Measurements from ENCODE around the gene USP17L21. TPM values are rescaled to one million over a fixed set of nuclear protein-coding genes. Genes with fewer than 3 reads are reported as not detected.
"Not testable (repeated sequence)": the region's sequence is repeated elsewhere in the genome, so short reads cannot be mapped to it uniquely, and the experiment has no call there.

USP17L21 gene
- total and polyA plus RNA-seq, 5 donors from 2014 or later, result not detected

DNA sequence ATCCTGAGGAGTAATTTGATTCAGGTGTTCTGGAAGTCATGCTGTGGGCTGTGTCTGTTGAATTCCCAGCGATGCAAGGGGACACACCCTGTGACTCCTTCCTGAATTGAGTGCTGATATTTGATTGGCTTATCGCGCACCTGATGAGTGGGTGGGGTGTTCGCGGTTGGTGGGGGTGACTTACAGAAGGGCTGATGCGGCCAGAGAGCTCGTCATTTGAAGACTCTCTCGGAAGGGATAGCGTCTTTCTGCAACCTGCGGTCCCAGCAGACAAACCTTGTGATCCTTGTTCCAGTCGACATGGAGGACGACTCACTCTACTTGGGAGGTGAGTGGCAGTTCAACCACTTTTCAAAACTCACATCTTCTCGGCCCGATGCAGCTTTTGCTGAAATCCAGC is 19.1 kb upstream of the USP17L21 start, which contains the start of gene USP17L17:
Gene USP17L17, plus strand, starts transcription at position 301 of the 400 bp plus-strand sequence. Its CDS starts 0 bp downstream, at position 301.
- not testable (repeated sequence) for H3K9me3 ChIP-seq (ENCODE audit: control insufficient read depth in 2 of 2, low read length in 2 of 2); ATAC-seq (ENCODE audit: low read depth in 2 of 2); H3K36me3 Mint-ChIP-seq; H3K4me3 Mint-ChIP-seq; H3K27me3 Mint-ChIP-seq; H3K9me3 Mint-ChIP-seq; H3K4me1 ChIP-seq (ENCODE audit: control insufficient read depth, insufficient read depth, low read length, poor library complexity, severe bottlenecking); H3K4me1 Mint-ChIP-seq; H3K27ac Mint-ChIP-seq; H3K27ac ChIP-seq (ENCODE audit: insufficient read depth, low read length, poor library complexity, severe bottlenecking); H3K36me3 ChIP-seq (ENCODE audit: control insufficient read depth, insufficient read depth, low read length); H3K27me3 ChIP-seq (ENCODE audit: control insufficient read depth, insufficient read depth, low read length); H3K4me3 ChIP-seq (ENCODE audit: low read depth, low read length); DNase-seq

DNA sequence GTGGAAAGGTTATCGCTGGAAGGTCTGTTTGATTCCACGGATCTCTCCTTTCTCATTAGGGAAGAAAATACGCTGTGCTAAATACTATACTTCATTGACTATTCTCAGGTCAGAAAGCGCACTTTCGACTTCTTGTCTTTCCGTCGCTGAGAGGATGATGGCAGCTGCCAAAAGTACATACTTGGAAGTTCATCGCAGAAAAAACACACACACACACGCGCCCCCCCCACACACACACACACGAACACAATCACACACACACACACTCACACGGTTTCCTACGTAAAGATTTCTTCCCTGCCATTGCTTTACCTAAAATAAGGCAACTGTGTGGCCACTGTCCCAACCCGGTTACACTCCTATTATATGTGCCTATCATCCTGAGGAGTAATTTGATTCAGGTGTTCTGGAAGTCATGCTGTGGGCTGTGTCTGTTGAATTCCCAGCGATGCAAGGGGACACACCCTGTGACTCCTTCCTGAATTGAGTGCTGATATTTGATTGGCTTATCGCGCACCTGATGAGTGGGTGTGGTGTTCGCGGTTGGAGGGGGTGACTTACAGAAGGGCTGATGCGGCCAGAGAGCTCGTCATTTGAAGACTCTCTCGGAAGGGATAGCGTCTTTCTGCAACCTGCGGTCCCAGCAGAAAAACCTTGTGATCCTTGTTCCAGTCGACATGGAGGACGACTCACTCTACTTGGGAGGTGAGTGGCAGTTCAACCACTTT is 14.6 kb upstream of the USP17L21 start, which contains the start of gene USP17L18:
Gene USP17L18, plus strand, starts transcription at position 678 of the 728 bp plus-strand sequence. Its CDS starts 0 bp downstream, at position 678.
- not testable (repeated sequence) for H3K9me3 Mint-ChIP-seq; H3K4me3 Mint-ChIP-seq; H3K36me3 Mint-ChIP-seq; H3K27me3 Mint-ChIP-seq; H3K4me3 ChIP-seq (ENCODE audit: low read depth, low read length); ATAC-seq (ENCODE audit: low read depth in 2 of 2); H3K27me3 ChIP-seq (ENCODE audit: control insufficient read depth, insufficient read depth, low read length); H3K27ac Mint-ChIP-seq; H3K4me1 Mint-ChIP-seq; H3K36me3 ChIP-seq (ENCODE audit: control insufficient read depth, insufficient read depth, low read length); H3K4me1 ChIP-seq (ENCODE audit: control insufficient read depth, insufficient read depth, low read length, poor library complexity, severe bottlenecking); H3K9me3 ChIP-seq (ENCODE audit: control insufficient read depth in 2 of 2, low read length in 2 of 2); H3K27ac ChIP-seq (ENCODE audit: insufficient read depth, low read length, poor library complexity, severe bottlenecking)
- peak in 1 of 3 donors; percentile 0 for DNase-seq

DNA sequence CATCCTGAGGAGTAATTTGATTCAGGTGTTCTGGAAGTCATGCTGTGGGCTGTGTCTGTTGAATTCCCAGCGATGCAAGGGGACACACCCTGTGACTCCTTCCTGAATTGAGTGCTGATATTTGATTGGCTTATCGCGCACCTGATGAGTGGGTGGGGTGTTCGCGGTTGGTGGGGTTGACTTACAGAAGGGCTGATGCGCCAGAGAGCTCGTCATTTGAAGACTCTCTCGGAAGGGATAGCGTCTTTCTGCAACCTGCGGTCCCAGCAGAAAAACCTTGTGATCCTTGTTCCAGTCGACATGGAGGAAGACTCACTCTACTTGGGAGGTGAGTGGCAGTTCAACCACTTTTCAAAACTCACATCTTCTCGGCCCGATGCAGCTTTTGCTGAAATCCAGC is 9.6 kb upstream of the USP17L21 start, which contains the start of gene USP17L19:
Gene USP17L19, plus strand, starts transcription at position 301 of the 400 bp plus-strand sequence. Its CDS starts 0 bp downstream, at position 301.
- not testable (repeated sequence) for H3K9me3 Mint-ChIP-seq; H3K4me3 Mint-ChIP-seq; H3K27me3 ChIP-seq (ENCODE audit: control insufficient read depth, insufficient read depth, low read length); H3K4me1 ChIP-seq (ENCODE audit: control insufficient read depth, insufficient read depth, low read length, poor library complexity, severe bottlenecking); DNase-seq; H3K27me3 Mint-ChIP-seq; H3K36me3 ChIP-seq (ENCODE audit: control insufficient read depth, insufficient read depth, low read length); H3K4me1 Mint-ChIP-seq; H3K27ac ChIP-seq (ENCODE audit: insufficient read depth, low read length, poor library complexity, severe bottlenecking); H3K4me3 ChIP-seq (ENCODE audit: low read depth, low read length); H3K9me3 ChIP-seq (ENCODE audit: control insufficient read depth in 2 of 2, low read length in 2 of 2); H3K27ac Mint-ChIP-seq; H3K36me3 Mint-ChIP-seq; ATAC-seq (ENCODE audit: low read depth in 2 of 2)

DNA sequence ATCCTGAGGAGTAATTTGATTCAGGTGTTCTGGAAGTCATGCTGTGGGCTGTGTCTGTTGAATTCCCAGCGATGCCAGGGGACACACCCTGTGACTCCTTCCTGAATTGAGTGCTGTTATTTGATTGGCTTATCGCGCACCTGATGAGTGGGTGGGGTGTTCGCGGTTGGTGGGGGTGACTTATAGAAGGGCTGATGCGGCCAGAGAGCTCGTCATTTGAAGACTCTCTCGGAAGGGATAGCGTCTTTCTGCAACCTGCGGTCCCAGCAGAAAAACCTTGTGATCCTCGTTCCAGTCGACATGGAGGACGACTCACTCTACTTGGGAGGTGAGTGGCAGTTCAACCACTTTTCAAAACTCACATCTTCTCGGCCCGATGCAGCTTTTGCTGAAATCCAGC is 4.8 kb upstream of the USP17L21 start, which contains the start of gene USP17L20:
Gene USP17L20, plus strand, starts transcription at position 301 of the 400 bp plus-strand sequence. Its CDS starts 0 bp downstream, at position 301.
- H3K4me1 ChIP-seq (ENCODE audit: control insufficient read depth, insufficient read depth, low read length, poor library complexity, severe bottlenecking); H3K4me3 ChIP-seq (ENCODE audit: low read depth, low read length); H3K27ac ChIP-seq (ENCODE audit: insufficient read depth, low read length, poor library complexity, severe bottlenecking); H3K36me3 Mint-ChIP-seq; ATAC-seq (ENCODE audit: low read depth in 2 of 2); H3K36me3 ChIP-seq (ENCODE audit: control insufficient read depth, insufficient read depth, low read length); DNase-seq; H3K4me3 Mint-ChIP-seq; H3K9me3 ChIP-seq (ENCODE audit: control insufficient read depth in 2 of 2, low read length in 2 of 2); H3K4me1 Mint-ChIP-seq; H3K27ac Mint-ChIP-seq; H3K27me3 Mint-ChIP-seq; H3K9me3 Mint-ChIP-seq; H3K27me3 ChIP-seq (ENCODE audit: control insufficient read depth, insufficient read depth, low read length): not testable (repeated sequence)

DNA sequence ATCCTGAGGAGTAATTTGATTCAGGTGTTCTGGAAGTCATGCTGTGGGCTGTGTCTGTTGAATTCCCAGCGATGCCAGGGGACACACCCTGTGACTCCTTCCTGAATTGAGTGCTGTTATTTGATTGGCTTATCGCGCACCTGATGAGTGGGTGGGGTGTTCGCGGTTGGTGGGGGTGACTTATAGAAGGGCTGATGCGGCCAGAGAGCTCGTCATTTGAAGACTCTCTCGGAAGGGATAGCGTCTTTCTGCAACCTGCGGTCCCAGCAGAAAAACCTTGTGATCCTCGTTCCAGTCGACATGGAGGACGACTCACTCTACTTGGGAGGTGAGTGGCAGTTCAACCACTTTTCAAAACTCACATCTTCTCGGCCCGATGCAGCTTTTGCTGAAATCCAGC is 4.6 kb downstream of the USP17L21 start, which contains the start of gene USP17L22:
Gene USP17L22, plus strand, starts transcription at position 301 of the 400 bp plus-strand sequence. Its CDS starts 0 bp downstream, at position 301.
- not testable (repeated sequence) for H3K4me3 Mint-ChIP-seq

DNA sequence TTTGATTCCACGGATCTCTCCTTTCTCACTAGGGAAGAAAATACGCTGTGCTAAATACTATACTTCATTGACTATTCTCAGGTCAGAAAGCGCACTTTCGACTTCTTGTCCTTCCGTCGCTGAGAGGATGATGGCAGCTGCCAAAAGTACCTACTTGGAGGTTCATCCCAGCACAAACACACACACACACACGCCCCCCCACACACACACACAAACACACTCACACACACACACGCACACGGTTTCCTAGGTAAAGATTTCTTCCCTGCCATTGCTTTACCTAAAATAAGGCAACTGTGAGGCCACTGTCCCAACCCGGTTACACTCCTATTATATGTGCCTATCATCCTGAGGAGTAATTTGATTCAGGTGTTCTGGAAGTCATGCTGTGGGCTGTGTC is 9.0 kb downstream of the USP17L21 start:
- H3K27me3 ChIP-seq (ENCODE audit: control insufficient read depth, insufficient read depth, low read length); H3K4me1 Mint-ChIP-seq; H3K27me3 Mint-ChIP-seq; H3K4me1 ChIP-seq (ENCODE audit: control insufficient read depth, insufficient read depth, low read length, poor library complexity, severe bottlenecking); ATAC-seq (ENCODE audit: low read depth in 2 of 2); H3K9me3 Mint-ChIP-seq; H3K36me3 Mint-ChIP-seq; H3K27ac Mint-ChIP-seq; DNase-seq; H3K4me3 Mint-ChIP-seq; H3K36me3 ChIP-seq (ENCODE audit: control insufficient read depth, insufficient read depth, low read length); H3K9me3 ChIP-seq (ENCODE audit: control insufficient read depth in 2 of 2, low read length in 2 of 2); H3K4me3 ChIP-seq (ENCODE audit: low read depth, low read length); H3K27ac ChIP-seq (ENCODE audit: insufficient read depth, low read length, poor library complexity, severe bottlenecking): not testable (repeated sequence)

More for the DNA sequence above, 4.6 kb downstream of the USP17L21 start, which contains the start of gene USP17L22:
- H3K27me3 ChIP-seq (ENCODE audit: control insufficient read depth, insufficient read depth, low read length); H3K4me3 ChIP-seq (ENCODE audit: low read depth, low read length); H3K9me3 ChIP-seq (ENCODE audit: control insufficient read depth in 2 of 2, low read length in 2 of 2); H3K36me3 Mint-ChIP-seq; DNase-seq; H3K27ac Mint-ChIP-seq; H3K27ac ChIP-seq (ENCODE audit: insufficient read depth, low read length, poor library complexity, severe bottlenecking); H3K4me1 Mint-ChIP-seq; H3K27me3 Mint-ChIP-seq; ATAC-seq (ENCODE audit: low read depth in 2 of 2); H3K36me3 ChIP-seq (ENCODE audit: control insufficient read depth, insufficient read depth, low read length); H3K4me1 ChIP-seq (ENCODE audit: control insufficient read depth, insufficient read depth, low read length, poor library complexity, severe bottlenecking); H3K9me3 Mint-ChIP-seq: not testable (repeated sequence)

Other genes with a start within 250 kb of the USP17L21 start
- not detected for gene FAM90A26, start 92.5 kb upstream of the USP17L21 start, total RNA-seq
- not detected for gene FAM90A26, start 92.5 kb upstream of the USP17L21 start, polyA plus RNA-seq
- gene USP17L10, start 52.2 kb upstream of the USP17L21 start, total RNA-seq, result not detected
- not detected for gene USP17L10, start 52.2 kb upstream of the USP17L21 start, polyA plus RNA-seq
- gene USP17L11, start 47.5 kb upstream of the USP17L21 start, total RNA-seq, result not detected
- gene USP17L11, start 47.5 kb upstream of the USP17L21 start, polyA plus RNA-seq, result not detected
- not detected for gene USP17L12, start 42.7 kb upstream of the USP17L21 start, total RNA-seq
- gene USP17L12, start 42.7 kb upstream of the USP17L21 start, polyA plus RNA-seq, result not detected
- gene USP17L13, start 38.0 kb upstream of the USP17L21 start, total RNA-seq, result not detected
- gene USP17L13, start 38.0 kb upstream of the USP17L21 start, polyA plus RNA-seq, result not detected
- not detected for gene USP17L15, start 28.5 kb upstream of the USP17L21 start, total RNA-seq
- not detected for gene USP17L15, start 28.5 kb upstream of the USP17L21 start, polyA plus RNA-seq
- not detected for gene USP17L17, start 19.0 kb upstream of the USP17L21 start, total RNA-seq
- not detected for gene USP17L17, start 19.0 kb upstream of the USP17L21 start, polyA plus RNA-seq
- gene USP17L18, start 14.2 kb upstream of the USP17L21 start, total RNA-seq, result not detected
- gene USP17L18, start 14.2 kb upstream of the USP17L21 start, polyA plus RNA-seq, result not detected
- not detected for gene USP17L19, start 9.5 kb upstream of the USP17L21 start, total RNA-seq
- not detected for gene USP17L19, start 9.5 kb upstream of the USP17L21 start, polyA plus RNA-seq
- not detected for gene USP17L20, start 4.7 kb upstream of the USP17L21 start, total RNA-seq
- not detected for gene USP17L20, start 4.7 kb upstream of the USP17L21 start, polyA plus RNA-seq
- not detected for gene USP17L22, start 4.7 kb downstream of the USP17L21 start, total RNA-seq
- gene USP17L22, start 4.7 kb downstream of the USP17L21 start, polyA plus RNA-seq, result not detected
- not detected for gene USP17L24, start 62.3 kb downstream of the USP17L21 start, total RNA-seq
- not detected for gene USP17L24, start 62.3 kb downstream of the USP17L21 start, polyA plus RNA-seq
- not detected for gene USP17L25, start 67.0 kb downstream of the USP17L21 start, total RNA-seq
- not detected for gene USP17L25, start 67.0 kb downstream of the USP17L21 start, polyA plus RNA-seq
- not detected for gene USP17L26, start 71.8 kb downstream of the USP17L21 start, total RNA-seq
- gene USP17L26, start 71.8 kb downstream of the USP17L21 start, polyA plus RNA-seq, result not detected
- gene USP17L5, start 76.5 kb downstream of the USP17L21 start, total RNA-seq, result not detected
- gene USP17L5, start 76.5 kb downstream of the USP17L21 start, polyA plus RNA-seq, result not detected
- not detected for gene USP17L27, start 81.3 kb downstream of the USP17L21 start, total RNA-seq
- gene USP17L27, start 81.3 kb downstream of the USP17L21 start, polyA plus RNA-seq, result not detected
- not detected for gene USP17L28, start 86.0 kb downstream of the USP17L21 start, total RNA-seq
- gene USP17L28, start 86.0 kb downstream of the USP17L21 start, polyA plus RNA-seq, result not detected
- gene USP17L29, start 90.8 kb downstream of the USP17L21 start, total RNA-seq, result not detected
- gene USP17L29, start 90.8 kb downstream of the USP17L21 start, polyA plus RNA-seq, result not detected
- not detected for gene USP17L30, start 100.3 kb downstream of the USP17L21 start, total RNA-seq
- not detected for gene USP17L30, start 100.3 kb downstream of the USP17L21 start, polyA plus RNA-seq
- gene DEFB131A, start 181.5 kb downstream of the USP17L21 start, total RNA-seq, result not detected
- gene DEFB131A, start 181.5 kb downstream of the USP17L21 start, polyA plus RNA-seq, result not detected

Data from CD4-positive, CD25-positive, alpha-beta regulatory T cell (primary cell).